ENCODE results near the gene SPPL2A. TPM values are rescaled to one million over a fixed set of nuclear protein-coding genes. Genes with fewer than 3 reads are reported as not detected.

The SPPL2A gene
- total RNA-seq, 1 experiment from 2014 or later = 61.0 TPM

DNA sequence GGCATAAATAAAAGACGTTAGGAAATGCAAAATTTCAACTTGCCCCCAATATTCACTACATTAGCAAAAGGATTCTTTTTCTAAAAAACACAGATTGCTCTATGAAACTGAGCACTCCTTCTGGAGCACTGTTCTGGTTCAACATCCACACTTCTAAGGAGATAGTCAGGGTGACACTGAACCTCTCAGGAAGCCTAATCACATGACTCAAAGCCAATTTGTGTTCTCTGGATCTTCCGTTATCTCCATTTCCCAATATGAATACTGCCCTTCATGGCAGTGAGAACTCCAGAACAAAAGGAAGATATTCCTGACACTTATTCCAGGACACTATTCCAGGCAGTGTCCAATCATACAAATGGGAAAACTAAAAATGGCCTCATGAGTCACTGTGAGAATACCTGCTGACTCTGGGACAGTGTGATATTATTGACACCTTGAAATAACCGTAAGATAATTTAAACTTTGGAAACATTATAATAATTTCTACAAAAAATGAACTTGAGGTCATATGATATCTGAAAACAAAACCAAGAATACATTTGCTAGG, 57.6 kb downstream of the SPPL2A start:
- BruUV-seq (replicated peaks) = no TSS peak
- intact Hi-C loops (cut with micrococcal nuclease) = no loop called here
- no peak overlapping the region for H3K9ac ChIP-seq (ENCODE audit: low read length)
- H3K27ac ChIP-seq (ENCODE audit: low read depth, low read length) = no peak overlapping the region
- H3K36me3 ChIP-seq (ENCODE audit: control insufficient read depth in 1 of 2, insufficient read depth in 2 of 2, low read length in 2 of 2) = no peaks in the 10 kb centered on the region; a peak in 1 of 4 replicates
- no peaks in the 10 kb centered on the region for H3K27me3 ChIP-seq (ENCODE audit: insufficient read depth, low read length)
- POLR2A ChIA-PET = no interaction called here
- TF ChIP-seq, protein P1, sequence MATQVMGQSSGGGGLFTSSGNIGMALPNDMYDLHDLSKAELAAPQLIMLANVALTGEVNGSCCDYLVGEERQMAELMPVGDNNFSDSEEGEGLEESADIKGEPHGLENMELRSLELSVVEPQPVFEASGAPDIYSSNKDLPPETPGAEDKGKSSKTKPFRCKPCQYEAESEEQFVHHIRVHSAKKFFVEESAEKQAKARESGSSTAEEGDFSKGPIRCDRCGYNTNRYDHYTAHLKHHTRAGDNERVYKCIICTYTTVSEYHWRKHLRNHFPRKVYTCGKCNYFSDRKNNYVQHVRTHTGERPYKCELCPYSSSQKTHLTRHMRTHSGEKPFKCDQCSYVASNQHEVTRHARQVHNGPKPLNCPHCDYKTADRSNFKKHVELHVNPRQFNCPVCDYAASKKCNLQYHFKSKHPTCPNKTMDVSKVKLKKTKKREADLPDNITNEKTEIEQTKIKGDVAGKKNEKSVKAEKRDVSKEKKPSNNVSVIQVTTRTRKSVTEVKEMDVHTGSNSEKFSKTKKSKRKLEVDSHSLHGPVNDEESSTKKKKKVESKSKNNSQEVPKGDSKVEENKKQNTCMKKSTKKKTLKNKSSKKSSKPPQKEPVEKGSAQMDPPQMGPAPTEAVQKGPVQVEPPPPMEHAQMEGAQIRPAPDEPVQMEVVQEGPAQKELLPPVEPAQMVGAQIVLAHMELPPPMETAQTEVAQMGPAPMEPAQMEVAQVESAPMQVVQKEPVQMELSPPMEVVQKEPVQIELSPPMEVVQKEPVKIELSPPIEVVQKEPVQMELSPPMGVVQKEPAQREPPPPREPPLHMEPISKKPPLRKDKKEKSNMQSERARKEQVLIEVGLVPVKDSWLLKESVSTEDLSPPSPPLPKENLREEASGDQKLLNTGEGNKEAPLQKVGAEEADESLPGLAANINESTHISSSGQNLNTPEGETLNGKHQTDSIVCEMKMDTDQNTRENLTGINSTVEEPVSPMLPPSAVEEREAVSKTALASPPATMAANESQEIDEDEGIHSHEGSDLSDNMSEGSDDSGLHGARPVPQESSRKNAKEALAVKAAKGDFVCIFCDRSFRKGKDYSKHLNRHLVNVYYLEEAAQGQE (IDR thresholded peaks at IDR 0.05; ENCODE audit: low read depth) = no peak
- TF ChIP-seq ZNF274 (IDR thresholded peaks at IDR 0.05; ENCODE audit: low read depth, low read length) (no peak), CEBPB (IDR thresholded peaks at IDR 0.05; ENCODE audit: low read depth) (no peak), TCF7L2 (IDR thresholded peaks at IDR 0.05; ENCODE audit: borderline replicate concordance, extremely low read depth, insufficient read depth, insufficient read length) (no peak), YY1 (IDR thresholded peaks at IDR 0.05; ENCODE audit: extremely low read depth, insufficient replicate concordance, low read depth, low read length) (no peak), RAD21 (IDR thresholded peaks at IDR 0.05; ENCODE audit: low read depth) (no peak), EZH2 (IDR thresholded peaks at IDR 0.05) (no peak), JUND (IDR thresholded peaks at IDR 0.05) (no peak), ZBTB33 (IDR thresholded peaks at IDR 0.05; ENCODE audit: extremely low read depth, insufficient replicate concordance, low read length) (no peak), EGR1 (IDR thresholded peaks at IDR 0.05; ENCODE audit: low read depth) (no peak), SP1 (IDR thresholded peaks at IDR 0.05; ENCODE audit: low read depth) (no peak), MAX (IDR thresholded peaks at IDR 0.05) (no peak), ZFX (IDR thresholded peaks at IDR 0.05) (no peak), POLR2AphosphoS5 (IDR thresholded peaks at IDR 0.05; ENCODE audit: low read depth, low read length) (no peak), SIN3A (IDR thresholded peaks at IDR 0.05; ENCODE audit: low read depth) (no peak), ELF1 (IDR thresholded peaks at IDR 0.05; ENCODE audit: borderline replicate concordance, low read depth) (no peak), SRF (IDR thresholded peaks at IDR 0.05; ENCODE audit: low read depth) (no peak), POLR2A (IDR thresholded peaks at IDR 0.05; ENCODE audit: borderline replicate concordance, extremely low read depth, insufficient read depth, insufficient read length) (no peak), EZH2phosphoT487 (IDR thresholded peaks at IDR 0.05; ENCODE audit: borderline replicate concordance) (no peak)
- TF ChIP-seq, protein P2, sequence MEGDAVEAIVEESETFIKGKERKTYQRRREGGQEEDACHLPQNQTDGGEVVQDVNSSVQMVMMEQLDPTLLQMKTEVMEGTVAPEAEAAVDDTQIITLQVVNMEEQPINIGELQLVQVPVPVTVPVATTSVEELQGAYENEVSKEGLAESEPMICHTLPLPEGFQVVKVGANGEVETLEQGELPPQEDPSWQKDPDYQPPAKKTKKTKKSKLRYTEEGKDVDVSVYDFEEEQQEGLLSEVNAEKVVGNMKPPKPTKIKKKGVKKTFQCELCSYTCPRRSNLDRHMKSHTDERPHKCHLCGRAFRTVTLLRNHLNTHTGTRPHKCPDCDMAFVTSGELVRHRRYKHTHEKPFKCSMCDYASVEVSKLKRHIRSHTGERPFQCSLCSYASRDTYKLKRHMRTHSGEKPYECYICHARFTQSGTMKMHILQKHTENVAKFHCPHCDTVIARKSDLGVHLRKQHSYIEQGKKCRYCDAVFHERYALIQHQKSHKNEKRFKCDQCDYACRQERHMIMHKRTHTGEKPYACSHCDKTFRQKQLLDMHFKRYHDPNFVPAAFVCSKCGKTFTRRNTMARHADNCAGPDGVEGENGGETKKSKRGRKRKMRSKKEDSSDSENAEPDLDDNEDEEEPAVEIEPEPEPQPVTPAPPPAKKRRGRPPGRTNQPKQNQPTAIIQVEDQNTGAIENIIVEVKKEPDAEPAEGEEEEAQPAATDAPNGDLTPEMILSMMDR (IDR thresholded peaks at IDR 0.05 in 2 of 3, conservative IDR thresholded peaks at IDR 0.05 in 1 of 3; ENCODE audit: borderline replicate concordance in 1 of 3, insufficient read depth in 1 of 3, low read depth in 2 of 3, low read length in 2 of 3) = no peak
- ATAC-seq (no peak), DNase-seq (ENCODE audit: low read depth, low spot score) (no peak)
- H2AFZ ChIP-seq (ENCODE audit: low read depth, low read length, poor library complexity, severe bottlenecking) = no peak overlapping the region
- CTCF ChIA-PET = no interaction called here
- no peak overlapping the region for H3K4me3 ChIP-seq (replicated peaks in 1 of 2; ENCODE audit: low read depth in 1 of 2, low read length in 2 of 2)
- H3K9me2 ChIP-seq (ENCODE audit: insufficient read depth) = no peaks in the 10 kb centered on the region
- H3K79me2 ChIP-seq (ENCODE audit: insufficient read depth, low read length) = no peaks in the 10 kb centered on the region
- no peak overlapping the region for H3K4me2 ChIP-seq (ENCODE audit: low read length)
- no peaks in the 10 kb centered on the region for H4K20me1 ChIP-seq (ENCODE audit: insufficient read depth)
- no peaks in the 10 kb centered on the region for H3K4me1 ChIP-seq (ENCODE audit: control insufficient read depth in 1 of 2, insufficient read depth in 2 of 2, low read length in 2 of 2)
- no peaks in the 10 kb centered on the region for H3K9me3 ChIP-seq (ENCODE audit: control insufficient read depth in 1 of 2, insufficient read depth in 1 of 2, low read depth in 1 of 2, low read length in 2 of 2)
- RAD21 ChIA-PET (ENCODE audit: low non-redundant PET in 1 of 2, low total read pairs in 2 of 2, uncharacterized antibody in 2 of 2, unreplicated experiment in 2 of 2) = no interaction called here

Measured in HCT116 (cell line).